Iris pigment epithelial cell (primary cell): Measurements from ENCODE around the gene GPR162.
A peak's percentile ranks its signal among the peaks of the same experiment; 100 is the strongest.

Source experiments
- DNase-seq: peaks from one replicate; pipeline ENCODE4 v3.0.0-alpha.2; 2011; ENCODE audit warnings: low read depth

The GPR162 gene

GRCh38 chr12:6821591-6822425 lies at the start of gene GPR162:
Gene GPR162 (plus strand): TSS chr12:6821821. CDS start chr12:6823899, 2,078 bp downstream.
- peak; percentile 51 for DNase-seq

- no peak for DNase-seq
Observed at GRCh38 chr12:6772331-6772695, 49.3 kb upstream of the GPR162 start, which contains the start of gene LAG3. Gene LAG3 (plus strand): TSS chr12:6772520. CDS start chr12:6772853, 333 bp downstream.

- DNase-seq, result no peak
Observed at GRCh38 chr12:6772726-6773589, 48.7 kb upstream of the GPR162 start.

- no peak for DNase-seq
Observed at GRCh38 chr12:6773590-6774351, 47.9 kb upstream of the GPR162 start.

- DNase-seq, result no peak
Observed at GRCh38 chr12:6774499-6775062, 47.0 kb upstream of the GPR162 start.

GRCh38 chr12:6775185-6776174 lies 46.1 kb upstream of the GPR162 start:
- no peak for DNase-seq

- no peak for DNase-seq
Observed at GRCh38 chr12:6777386-6777785, 44.2 kb upstream of the GPR162 start.

- DNase-seq, result peak; percentile 63
Observed at GRCh38 chr12:6778217-6778573, 43.4 kb upstream of the GPR162 start.

GRCh38 chr12:6778574-6779550 lies 42.8 kb upstream of the GPR162 start:
- peak; percentile 87 for DNase-seq

GRCh38 chr12:6779708-6780432 lies 41.8 kb upstream of the GPR162 start:
- DNase-seq, result no peak

GRCh38 chr12:6780573-6780972 lies 41.0 kb upstream of the GPR162 start:
- no peak for DNase-seq

GRCh38 chr12:6782119-6782518 lies 39.5 kb upstream of the GPR162 start:
- no peak for DNase-seq

- no peak for DNase-seq
Observed at GRCh38 chr12:6782850-6783566, 38.6 kb upstream of the GPR162 start.

- DNase-seq, result no peak
Observed at GRCh38 chr12:6783828-6784227, 37.8 kb upstream of the GPR162 start.

- no peak for DNase-seq
Observed at GRCh38 chr12:6784296-6784695, 37.3 kb upstream of the GPR162 start.

- DNase-seq, result no peak
Observed at GRCh38 chr12:6784761-6785160, 36.9 kb upstream of the GPR162 start.

GRCh38 chr12:6786416-6787094 lies 35.1 kb upstream of the GPR162 start:
- DNase-seq, result no peak

- no peak for DNase-seq
Observed at GRCh38 chr12:6787309-6787708, 34.3 kb upstream of the GPR162 start.
